Effector memory CD4-positive, alpha-beta T cell (primary cell): ENCODE data around the gene UGT1A6.
"Not testable (repeated sequence)": the region's sequence is repeated elsewhere in the genome, so short reads cannot be mapped to it uniquely, and the experiment has no call there.

Source experiments
- DNase-seq, 3 donors: peaks; one replicate each; pipeline ENCODE4 v3.0.0-alpha.2; 2020
- H3K27ac ChIP-seq: 2 replicates; pipeline ENCODE4 v1.7.0; 2013; ENCODE audit warnings: mild to moderate bottlenecking, low read length, moderate library complexity; ENCODE audit not compliant: insufficient read depth, poor library complexity, severe bottlenecking
- H3K27me3 ChIP-seq: replicated peaks from 2 replicates; pipeline ENCODE4 v1.7.0; 2013; ENCODE audit warnings: mild to moderate bottlenecking, low read length; ENCODE audit not compliant: insufficient read depth, control insufficient read depth, poor library complexity, severe bottlenecking
- H3K36me3 ChIP-seq: 2 replicates; pipeline ENCODE4 v1.7.0; 2013; ENCODE audit warnings: mild to moderate bottlenecking, low read length, moderate library complexity; ENCODE audit not compliant: control insufficient read depth, insufficient read depth
- H3K4me1 ChIP-seq: 2 replicates; pipeline ENCODE4 v1.7.0; 2013; ENCODE audit warnings: low read length, mild to moderate bottlenecking; ENCODE audit not compliant: control insufficient read depth, insufficient read depth, poor library complexity, severe bottlenecking
- H3K4me3 ChIP-seq: 2 replicates; pipeline ENCODE4 v1.7.0; 2013; ENCODE audit warnings: low read length, low read depth, mild to moderate bottlenecking; ENCODE audit not compliant: insufficient read depth, poor library complexity, severe bottlenecking
- H3K9me3 ChIP-seq: 2 replicates; pipeline ENCODE4 v1.7.0; 2013; ENCODE audit warnings: mild to moderate bottlenecking, low read length, moderate library complexity; ENCODE audit not compliant: control insufficient read depth
- total RNA-seq, 3 donors: gene quantifications; one replicate each; lab custom pipeline; 2026; lab: John Stamatoyannopoulos, UW

The UGT1A6 gene
- total RNA-seq: 0 reads per million in 3 donors

DNA sequence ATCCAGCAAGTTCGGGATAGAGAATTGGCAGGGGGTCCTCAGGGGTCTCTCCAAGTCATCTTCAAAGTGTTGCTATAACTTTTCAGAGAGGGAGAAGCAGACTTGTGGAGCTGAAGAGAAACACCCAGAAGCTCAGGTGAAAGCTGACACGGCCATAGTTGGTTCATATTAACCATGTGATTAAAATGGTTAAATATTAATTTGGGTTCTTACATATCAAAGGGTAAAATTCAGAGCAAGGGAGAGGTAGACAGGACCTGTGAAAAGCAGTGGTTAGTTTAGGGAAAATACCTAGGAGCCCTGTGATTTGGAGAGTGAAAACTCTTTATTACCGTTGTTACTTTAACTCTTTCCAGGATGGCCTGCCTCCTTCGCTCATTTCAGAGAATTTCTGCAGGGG lies at the start of gene UGT1A6:
Gene UGT1A6, plus strand, starts transcription at position 243 of the 400 bp plus-strand sequence. Its CDS starts 115 bp downstream, at position 358.
- DNase-seq: no peak
- no peaks in the 10 kb centered on the region for H3K9me3 ChIP-seq
- H3K27me3 ChIP-seq: no peaks in the 10 kb centered on the region
- H3K27ac ChIP-seq: no peak within 1 kb of the TSS
- no peaks in the 10 kb centered on the region for H3K4me1 ChIP-seq
- no peak within 1 kb of the TSS for H3K4me3 ChIP-seq
- H3K36me3 ChIP-seq: no peaks in the 10 kb centered on the region

DNA sequence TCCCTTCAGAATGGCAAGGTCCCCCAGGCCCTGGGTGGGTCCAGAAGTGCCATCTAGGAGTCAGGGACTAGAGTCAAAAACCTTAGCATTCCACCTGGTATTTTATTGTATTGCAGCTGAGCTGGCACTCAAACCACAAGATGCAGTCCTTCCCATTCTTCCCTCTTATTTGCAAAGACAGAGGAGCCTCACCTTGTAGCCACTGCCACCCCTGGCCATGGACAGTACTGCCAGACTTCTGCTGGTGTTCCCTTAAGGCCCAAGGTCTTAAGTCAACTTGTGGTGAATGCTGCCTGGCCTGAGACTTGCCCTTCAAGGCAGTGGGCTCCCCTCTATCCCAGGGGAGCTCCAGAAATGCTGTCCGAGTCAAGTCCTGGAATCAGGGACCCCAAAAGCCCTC lies 49.6 kb upstream of the UGT1A6 start:
- Histone ChIP-seq H3K9me3 (no peaks in the 10 kb centered on the region), H3K27ac (no peak overlapping the region), H3K4me3 (no peak overlapping the region), H3K4me1 (no peaks in the 10 kb centered on the region), H3K27me3 (no peaks in the 10 kb centered on the region), H3K36me3 (no peaks in the 10 kb centered on the region)
- DNase-seq: no peak

DNA sequence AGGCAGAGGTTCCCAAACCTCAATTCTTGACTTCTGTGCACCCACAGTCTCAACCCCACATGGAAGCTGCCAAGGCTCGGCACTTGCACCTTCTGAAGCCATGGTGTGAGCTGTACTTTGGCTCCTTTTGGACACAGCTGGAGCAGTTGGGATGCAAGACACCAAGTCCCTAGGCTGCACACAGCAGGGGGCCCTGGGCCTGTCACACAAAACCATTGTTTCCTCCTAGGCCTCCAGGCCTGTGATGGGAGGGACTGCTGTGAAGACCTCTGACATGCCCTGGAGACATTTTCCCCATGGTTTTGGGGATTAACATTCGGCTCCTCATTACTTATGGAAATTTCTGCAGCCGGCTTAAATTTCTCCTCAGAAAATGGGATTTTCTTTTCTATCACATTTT lies 46.7 kb upstream of the UGT1A6 start:
- H3K4me1 ChIP-seq, H3K27me3 ChIP-seq, H3K9me3 ChIP-seq, H3K27ac ChIP-seq, H3K36me3 ChIP-seq, H3K4me3 ChIP-seq, DNase-seq: not testable (repeated sequence)

- H3K27ac ChIP-seq: no peak overlapping the region
- DNase-seq: no peak
- H3K9me3 ChIP-seq: no peaks in the 10 kb centered on the region
- H3K4me1 ChIP-seq: no peaks in the 10 kb centered on the region
- H3K4me3 ChIP-seq: no peak overlapping the region
- H3K36me3 ChIP-seq: no peaks in the 10 kb centered on the region
- H3K27me3 ChIP-seq: no peaks in the 10 kb centered on the region
Observed at GRCh38 chr2:233650981-233651380, 41.7 kb upstream of the UGT1A6 start.

- Histone ChIP-seq H3K36me3 (no peaks in the 10 kb centered on the region), H3K4me1 (no peaks in the 10 kb centered on the region), H3K27me3 (no peaks in the 10 kb centered on the region), H3K9me3 (no peaks in the 10 kb centered on the region), H3K4me3 (no peak overlapping the region), H3K27ac (no peak overlapping the region)
- DNase-seq: no peak
Observed at GRCh38 chr2:233651430-233651829, 41.3 kb upstream of the UGT1A6 start.

DNA sequence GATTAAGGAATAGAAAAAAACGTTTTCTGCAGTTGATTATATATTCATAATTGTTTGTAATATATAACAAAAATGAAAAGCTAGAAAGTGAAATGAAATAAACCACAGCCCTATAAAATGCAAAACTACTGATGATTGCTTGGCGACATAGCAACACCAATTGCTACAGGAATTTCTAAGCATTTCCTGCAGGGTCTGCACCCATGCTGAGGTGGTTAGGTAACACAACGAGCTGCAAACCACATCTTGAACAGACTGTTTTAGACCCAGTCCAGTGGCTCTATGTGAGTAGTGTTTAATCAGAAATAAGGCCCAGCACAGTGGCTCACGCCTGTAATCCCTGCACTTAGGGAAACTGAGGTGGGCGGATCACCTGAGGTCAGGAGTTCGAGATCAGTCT lies 38.2 kb upstream of the UGT1A6 start:
- Histone ChIP-seq H3K27ac (no peak overlapping the region), H3K9me3 (no peaks in the 10 kb centered on the region)

GRCh38 chr2:233655043-233655442 lies 37.6 kb upstream of the UGT1A6 start:
- Histone ChIP-seq H3K9me3 (no peaks in the 10 kb centered on the region), H3K27me3 (no peaks in the 10 kb centered on the region), H3K4me3 (no peak overlapping the region), H3K27ac (no peak overlapping the region), H3K36me3 (no peaks in the 10 kb centered on the region), H3K4me1 (no peaks in the 10 kb centered on the region)
- no peak for DNase-seq

More for the DNA sequence above, 38.2 kb upstream of the UGT1A6 start:
- Histone ChIP-seq H3K27me3 (no peaks in the 10 kb centered on the region), H3K36me3 (no peaks in the 10 kb centered on the region), H3K4me1 (no peaks in the 10 kb centered on the region), H3K4me3 (no peak overlapping the region)
- no peak for DNase-seq

DNA sequence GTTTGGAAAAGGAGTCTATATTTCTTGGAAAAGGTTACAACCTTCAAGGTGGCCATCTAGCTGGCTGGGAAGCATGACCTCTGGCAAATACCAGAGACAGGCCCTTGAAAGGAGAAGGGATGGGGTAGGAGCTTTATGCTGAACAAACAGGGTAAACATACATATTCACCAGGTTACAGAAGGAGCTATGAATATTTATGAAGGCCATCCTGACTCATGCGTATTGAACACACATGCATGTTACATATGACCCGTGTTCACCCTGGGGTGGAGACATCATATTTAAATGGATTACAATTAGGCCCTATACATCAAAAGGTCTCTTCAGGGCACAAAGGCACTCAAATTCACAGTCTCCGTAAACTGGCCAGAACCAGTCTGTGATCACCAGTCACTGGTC lies 36.7 kb upstream of the UGT1A6 start:
- not testable (repeated sequence) for DNase-seq, H3K9me3 ChIP-seq, H3K4me1 ChIP-seq, H3K27ac ChIP-seq, H3K4me3 ChIP-seq, H3K36me3 ChIP-seq, H3K27me3 ChIP-seq

GRCh38 chr2:233656443-233656842 lies 36.2 kb upstream of the UGT1A6 start:
- Histone ChIP-seq H3K9me3 (no peaks in the 10 kb centered on the region), H3K36me3 (no peaks in the 10 kb centered on the region), H3K27me3 (no peaks in the 10 kb centered on the region)

GRCh38 chr2:233658610-233659009 lies 34.1 kb upstream of the UGT1A6 start:
- DNase-seq: no peak
- H3K27me3 ChIP-seq: no peaks in the 10 kb centered on the region
- H3K4me3 ChIP-seq: no peak overlapping the region
- H3K36me3 ChIP-seq: no peaks in the 10 kb centered on the region
- H3K27ac ChIP-seq: no peak overlapping the region
- H3K4me1 ChIP-seq: no peaks in the 10 kb centered on the region
- no peaks in the 10 kb centered on the region for H3K9me3 ChIP-seq

More at GRCh38 chr2:233656443-233656842, 36.2 kb upstream of the UGT1A6 start:
- DNase-seq: no peak
- no peak overlapping the region for H3K4me3 ChIP-seq
- no peaks in the 10 kb centered on the region for H3K4me1 ChIP-seq
- H3K27ac ChIP-seq: no peak overlapping the region

DNA sequence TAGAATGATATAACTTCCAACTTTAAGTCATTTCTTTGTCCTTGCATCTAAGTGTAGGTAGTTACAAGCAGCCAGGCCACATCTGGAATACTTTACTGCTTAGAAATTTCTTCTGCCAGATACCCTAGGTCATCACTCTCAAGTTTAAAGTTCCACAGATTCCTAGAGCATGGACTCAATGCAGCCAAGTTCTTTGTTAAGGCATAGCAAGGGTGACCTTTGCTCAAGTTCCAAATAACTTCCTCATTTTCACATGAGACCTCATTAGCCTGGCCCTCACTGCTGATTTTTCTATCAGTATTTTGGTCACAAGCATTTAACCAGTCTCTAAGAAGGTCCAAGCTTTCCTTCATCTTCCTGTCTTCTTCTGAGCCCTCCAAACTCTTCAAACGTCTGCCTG lies 28.8 kb upstream of the UGT1A6 start:
- no peak overlapping the region for H3K27ac ChIP-seq
- no peak for DNase-seq
- H3K36me3 ChIP-seq: no peaks in the 10 kb centered on the region
- no peaks in the 10 kb centered on the region for H3K27me3 ChIP-seq
- H3K4me3 ChIP-seq: no peak overlapping the region
- no peaks in the 10 kb centered on the region for H3K4me1 ChIP-seq
- H3K9me3 ChIP-seq: no peaks in the 10 kb centered on the region
